ENCODE results near the gene NXF2B.
A peak's percentile ranks its signal among the peaks of the same experiment; 100 is the strongest.
"Not testable (repeated sequence)": the region's sequence is repeated elsewhere in the genome, so short reads cannot be mapped to it uniquely, and the experiment has no call there.

The NXF2B gene

GRCh38 chrX:102439908-102440307 is at the start of gene NXF2B:
NXF2B (minus strand) TSS chrX:102440008; CDS start chrX:102380036, 59,972 bp downstream.
- H3K4me3 ChIP-seq (ENCODE audit: control insufficient read depth, low read depth, low read length); DNase-seq (ENCODE audit: low read depth): not testable (repeated sequence)

- not testable (repeated sequence) for DNase-seq (ENCODE audit: low read depth); H3K4me3 ChIP-seq (ENCODE audit: control insufficient read depth, low read depth, low read length)
Observed at GRCh38 chrX:102478765-102479164, 39.0 kb upstream of the NXF2B start.

GRCh38 chrX:102471762-102472220 is 32.0 kb upstream of the NXF2B start, which contains the start of gene TCP11X2:
TCP11X2 (minus strand) TSS chrX:102471812.
- H3K4me3 ChIP-seq (ENCODE audit: control insufficient read depth, low read depth, low read length); DNase-seq (ENCODE audit: low read depth): not testable (repeated sequence)

- H3K4me3 ChIP-seq (ENCODE audit: control insufficient read depth, low read depth, low read length); DNase-seq (ENCODE audit: low read depth): not testable (repeated sequence)
Observed at GRCh38 chrX:102470215-102470614, 30.4 kb upstream of the NXF2B start.

- not testable (repeated sequence) for DNase-seq (ENCODE audit: low read depth); H3K4me3 ChIP-seq (ENCODE audit: control insufficient read depth, low read depth, low read length)
Observed at GRCh38 chrX:102458615-102459014, 18.8 kb upstream of the NXF2B start.

GRCh38 chrX:102414493-102414892 is 25.3 kb downstream of the NXF2B start:
- not testable (repeated sequence) for H3K4me3 ChIP-seq (ENCODE audit: control insufficient read depth, low read depth, low read length); DNase-seq (ENCODE audit: low read depth)

GRCh38 chrX:102345916-102346315 is 93.9 kb downstream of the NXF2B start:
- H3K4me3 ChIP-seq (ENCODE audit: control insufficient read depth, low read depth, low read length): no peak overlapping the region
- peak; percentile 53 for DNase-seq (ENCODE audit: low read depth)
- TF ChIP-seq CTCF (conservative IDR thresholded peaks at IDR 0.05; ENCODE audit: control insufficient read depth, insufficient read depth, low read depth, low read length): peak; percentile 73

GRCh38 chrX:102341867-102342266 is 97.9 kb downstream of the NXF2B start:
- H3K4me3 ChIP-seq (ENCODE audit: control insufficient read depth, low read depth, low read length): no peak overlapping the region
- no peak for DNase-seq (ENCODE audit: low read depth)
- TF ChIP-seq CTCF (conservative IDR thresholded peaks at IDR 0.05; ENCODE audit: control insufficient read depth, insufficient read depth, low read depth, low read length): peak; percentile 34

- TF ChIP-seq CTCF (conservative IDR thresholded peaks at IDR 0.05; ENCODE audit: control insufficient read depth, insufficient read depth, low read depth, low read length): no peak
- DNase-seq (ENCODE audit: low read depth): no peak
- no peak overlapping the region for H3K4me3 ChIP-seq (ENCODE audit: control insufficient read depth, low read depth, low read length)
Observed at GRCh38 chrX:102339312-102340298, 100.2 kb downstream of the NXF2B start.

GRCh38 chrX:102338162-102338561 is 101.6 kb downstream of the NXF2B start:
- no peak overlapping the region for H3K4me3 ChIP-seq (ENCODE audit: control insufficient read depth, low read depth, low read length)
- no peak for DNase-seq (ENCODE audit: low read depth)
- TF ChIP-seq CTCF (conservative IDR thresholded peaks at IDR 0.05; ENCODE audit: control insufficient read depth, insufficient read depth, low read depth, low read length): no peak
